Activated naive CD4-positive, alpha-beta T cell treated with anti-CD3 and anti-CD28 coated beads for 36 hours (primary cell): ENCODE data around the gene C1QB. TPM values are rescaled to one million over a fixed set of nuclear protein-coding genes. Genes with fewer than 3 reads are reported as not detected.

Experiments used
- CTCF ChIA-PET: fragments of 350-600 bp; sonication (Branson Sonifier 250); formaldehyde crosslinking; loops from one replicate; lab custom pipeline; 2021; ENCODE audit warnings: antibody characterized with exemption; lab: Charles Lee
- DNase-seq: peaks from one replicate; pipeline ENCODE4 v3.0.0-alpha.2; 2020
- H3K27ac Mint-ChIP-seq: one replicate; pipeline ENCODE4 v1.8.0; 2021; ENCODE audit warnings: mild to moderate bottlenecking, mixed read lengths
- H3K27me3 Mint-ChIP-seq: one replicate; pipeline ENCODE4 v1.8.0; 2021; ENCODE audit warnings: low read depth, mixed read lengths
- H3K36me3 Mint-ChIP-seq: one replicate; pipeline ENCODE4 v1.8.0; 2021; ENCODE audit warnings: low read depth, mixed read lengths
- H3K4me1 Mint-ChIP-seq: one replicate; pipeline ENCODE4 v1.8.0; 2021; ENCODE audit warnings: low read depth, mixed read lengths
- H3K4me3 Mint-ChIP-seq: one replicate; pipeline ENCODE4 v1.8.0; 2021; ENCODE audit warnings: mild to moderate bottlenecking, moderate library complexity, mixed read lengths
- H3K9me3 Mint-ChIP-seq: one replicate; pipeline ENCODE4 v1.8.0; 2021; ENCODE audit warnings: mixed read lengths
- intact Hi-C: fragments of 100-400 bp; cut with micrococcal nuclease; formaldehyde crosslinking; loops from one replicate; pipeline ENCODE4 v1.15.1; 2023
- total RNA-seq, 2 experiments: library from RNA; stranded (reverse); gene quantifications; one replicate each; pipeline ENCODE4 v1.2.3, GENCODE V29; 2021

Gene C1QB
- total RNA-seq, 2 experiments from 2014 or later: not detected

DNA sequence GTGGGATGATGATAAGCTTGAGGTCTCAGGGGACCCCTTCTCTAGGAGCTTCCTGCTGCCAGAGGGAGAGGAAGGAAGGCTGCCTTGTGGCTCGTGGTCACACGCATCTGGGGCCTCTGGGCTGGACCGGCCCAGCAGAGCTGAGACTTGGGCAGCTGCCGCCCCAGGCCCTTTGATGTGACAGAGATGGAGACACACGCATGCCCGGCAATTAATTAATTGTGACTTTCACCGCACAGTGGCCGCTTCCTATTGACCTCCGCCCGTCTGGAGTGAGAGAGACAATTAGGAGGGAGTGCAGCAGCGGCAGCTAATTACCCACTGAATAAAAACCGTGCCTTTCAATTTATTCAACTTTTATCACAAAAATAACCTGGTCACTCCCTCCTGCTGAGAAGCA, 33.2 kb upstream of the C1QB start:
- no peak for DNase-seq
- Mint-ChIP-seq H3K4me1 (no peaks in the 10 kb centered on the region), H3K4me3 (no peak overlapping the region), H3K27ac (no peak overlapping the region), H3K36me3 (no peaks in the 10 kb centered on the region), H3K9me3 (no peaks in the 10 kb centered on the region), H3K27me3 (peaks cover 32% of the 10 kb centered on the region)
- intact Hi-C loops: no loop called here
- CTCF ChIA-PET: no interaction called here

DNA sequence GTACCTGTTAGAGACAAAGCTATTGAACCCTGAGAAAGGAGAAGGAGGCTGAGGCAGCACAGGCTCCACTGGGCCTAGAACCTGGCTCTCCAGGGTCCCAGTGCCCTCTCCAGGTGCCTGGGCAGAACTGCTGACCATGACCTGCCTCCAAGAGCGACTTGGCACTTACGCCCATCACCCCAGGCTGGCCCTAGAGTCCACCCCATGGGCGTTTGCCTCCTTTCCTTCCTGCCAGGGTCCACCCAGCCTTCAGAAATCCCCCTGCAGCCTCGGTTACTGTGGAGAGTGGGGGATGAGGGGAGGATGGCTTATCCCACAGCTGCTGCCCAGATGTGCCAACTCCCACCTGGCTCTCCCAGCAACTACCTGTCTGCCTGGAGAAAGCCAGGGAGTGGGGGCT, 31.3 kb upstream of the C1QB start:
- H3K9me3 Mint-ChIP-seq: no peaks in the 10 kb centered on the region
- H3K27me3 Mint-ChIP-seq: peaks cover 32% of the 10 kb centered on the region
- no peaks in the 10 kb centered on the region for H3K36me3 Mint-ChIP-seq
- intact Hi-C loops: no loop called here
- H3K27ac Mint-ChIP-seq: no peak overlapping the region
- CTCF ChIA-PET: no interaction called here
- H3K4me1 Mint-ChIP-seq: no peaks in the 10 kb centered on the region
- no peak overlapping the region for H3K4me3 Mint-ChIP-seq
- no peak for DNase-seq

DNA sequence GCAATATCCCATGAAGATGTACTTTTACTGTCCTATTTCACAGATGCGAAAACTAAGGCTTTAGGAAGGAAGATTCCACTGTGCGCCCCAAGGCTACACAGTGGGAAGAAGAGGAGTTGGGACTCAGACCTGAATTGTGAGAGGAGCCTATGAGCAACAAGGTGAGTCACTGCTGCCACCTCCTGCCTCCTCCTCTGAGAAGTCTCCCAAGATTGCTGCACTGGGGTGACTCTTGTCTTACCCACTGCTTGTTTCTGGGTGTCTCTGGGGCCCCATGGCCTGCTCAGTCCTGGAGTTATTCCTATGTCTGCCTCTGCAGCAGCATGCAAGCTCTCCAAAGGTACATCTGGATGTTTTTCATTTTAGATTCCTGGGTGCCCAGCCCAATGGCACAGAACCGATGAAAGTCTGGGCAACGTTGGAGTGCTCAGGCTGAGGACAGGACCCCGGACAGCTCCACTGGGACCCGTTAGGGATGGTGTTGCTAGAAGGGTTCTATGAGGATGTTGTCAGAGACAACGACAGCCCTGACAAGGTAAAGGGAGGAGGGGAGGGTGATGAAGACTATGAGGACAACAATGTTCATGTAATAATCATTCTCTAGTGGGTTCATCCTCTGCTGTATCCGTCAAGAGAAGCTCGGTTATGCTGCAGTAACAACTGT, 27.6 kb upstream of the C1QB start:
- no peaks in the 10 kb centered on the region for H3K4me1 Mint-ChIP-seq
- H3K27me3 Mint-ChIP-seq: peaks cover 31% of the 10 kb centered on the region
- H3K27ac Mint-ChIP-seq: no peak overlapping the region
- CTCF ChIA-PET: no interaction called here
- DNase-seq: peak; percentile 10
- intact Hi-C loops: no loop called here
- no peaks in the 10 kb centered on the region for H3K9me3 Mint-ChIP-seq
- H3K4me3 Mint-ChIP-seq: no peak overlapping the region
- H3K36me3 Mint-ChIP-seq: no peaks in the 10 kb centered on the region

- Mint-ChIP-seq H3K9me3 (no peaks in the 10 kb centered on the region), H3K36me3 (no peaks in the 10 kb centered on the region), H3K4me3 (no peak overlapping the region), H3K27me3 (peaks cover 32% of the 10 kb centered on the region), H3K4me1 (no peaks in the 10 kb centered on the region), H3K27ac (no peak overlapping the region)
- DNase-seq: no peak
- CTCF ChIA-PET: no interaction called here
- intact Hi-C loops: no loop called here
Measured at GRCh38 chr1:22626237-22627157, 26.5 kb upstream of the C1QB start.

GRCh38 chr1:22627331-22627730, 25.7 kb upstream of the C1QB start:
- no peak for DNase-seq
- Mint-ChIP-seq H3K4me1 (no peaks in the 10 kb centered on the region), H3K4me3 (no peak overlapping the region), H3K27me3 (peaks cover 36% of the 10 kb centered on the region), H3K27ac (no peak overlapping the region), H3K9me3 (no peaks in the 10 kb centered on the region), H3K36me3 (no peaks in the 10 kb centered on the region)
- intact Hi-C loops: no loop called here
- CTCF ChIA-PET: no interaction called here

DNA sequence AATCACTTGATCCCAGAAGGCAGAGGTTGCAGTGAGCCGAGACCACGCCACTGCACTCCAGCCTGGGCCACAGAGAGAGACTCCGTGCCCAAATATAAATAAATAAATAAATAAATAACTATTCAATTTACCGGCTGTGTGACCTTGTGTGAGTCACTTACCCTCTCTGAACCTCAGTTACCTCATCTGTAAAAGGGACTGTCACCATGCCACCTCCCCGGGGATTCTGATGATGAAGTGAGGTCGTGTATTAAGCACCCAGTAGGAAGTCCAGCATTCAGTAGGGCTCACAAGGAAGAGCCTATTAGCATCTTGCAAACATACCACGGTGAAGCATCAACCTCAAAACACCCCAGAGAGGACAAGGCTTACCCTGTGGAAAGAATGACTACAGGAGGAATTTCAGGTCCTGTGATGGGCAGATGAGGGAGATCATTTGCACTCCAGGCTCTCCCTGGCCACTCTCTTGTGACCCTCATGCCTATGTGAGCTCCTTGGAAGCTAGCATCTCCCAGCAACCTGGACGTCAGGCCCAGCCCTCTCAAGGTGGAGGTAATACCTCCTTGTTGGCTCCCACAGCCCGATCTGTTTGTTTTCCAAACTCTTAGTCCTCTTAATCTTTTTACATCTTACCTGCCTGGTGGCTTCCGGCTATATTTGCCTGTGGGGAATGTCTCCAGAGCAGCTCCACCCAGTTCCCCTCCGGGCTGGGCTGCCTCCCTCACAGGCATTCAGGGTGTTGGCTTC, 24.2 kb upstream of the C1QB start:
- intact Hi-C loops: no loop called here

DNA sequence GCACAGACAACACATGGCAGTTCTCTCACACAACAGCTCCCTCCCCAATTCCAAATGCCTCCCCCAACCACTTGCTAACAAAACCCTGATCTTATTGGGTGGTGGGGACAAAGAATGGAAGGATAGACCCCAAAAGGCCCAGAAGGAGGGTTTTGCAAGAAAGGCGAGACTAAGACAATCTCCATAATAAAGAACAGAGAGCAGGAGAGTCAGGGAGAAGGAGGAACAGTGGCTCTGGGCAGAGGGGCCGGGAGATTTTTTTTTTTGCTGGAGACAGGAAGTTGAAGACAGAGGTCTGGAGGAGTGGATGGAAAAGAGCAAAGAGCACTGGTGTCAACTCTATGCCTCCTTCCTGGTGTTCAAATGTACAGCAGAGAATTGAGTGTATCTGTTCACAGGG, 23.1 kb upstream of the C1QB start:
- Mint-ChIP-seq H3K27me3 (peaks cover 34% of the 10 kb centered on the region), H3K36me3 (no peaks in the 10 kb centered on the region), H3K4me1 (no peaks in the 10 kb centered on the region), H3K4me3 (no peak overlapping the region), H3K9me3 (no peaks in the 10 kb centered on the region), H3K27ac (no peak overlapping the region)
- CTCF ChIA-PET: no interaction called here
- no peak for DNase-seq
- intact Hi-C loops: no loop called here

More for the DNA sequence above, 24.2 kb upstream of the C1QB start:
- Mint-ChIP-seq H3K27me3 (peaks cover 39% of the 10 kb centered on the region), H3K4me3 (no peak overlapping the region), H3K27ac (no peak overlapping the region), H3K4me1 (no peaks in the 10 kb centered on the region), H3K9me3 (no peaks in the 10 kb centered on the region), H3K36me3 (no peaks in the 10 kb centered on the region)
- CTCF ChIA-PET: no interaction called here
- no peak for DNase-seq

- CTCF ChIA-PET: no interaction called here
- Mint-ChIP-seq H3K27ac (no peak overlapping the region), H3K4me1 (no peaks in the 10 kb centered on the region), H3K9me3 (no peaks in the 10 kb centered on the region), H3K4me3 (no peak overlapping the region), H3K36me3 (no peaks in the 10 kb centered on the region), H3K27me3 (peaks cover 29% of the 10 kb centered on the region)
- DNase-seq: no peak
- intact Hi-C loops: no loop called here
Measured at GRCh38 chr1:22633697-22634463, 19.2 kb upstream of the C1QB start.

DNA sequence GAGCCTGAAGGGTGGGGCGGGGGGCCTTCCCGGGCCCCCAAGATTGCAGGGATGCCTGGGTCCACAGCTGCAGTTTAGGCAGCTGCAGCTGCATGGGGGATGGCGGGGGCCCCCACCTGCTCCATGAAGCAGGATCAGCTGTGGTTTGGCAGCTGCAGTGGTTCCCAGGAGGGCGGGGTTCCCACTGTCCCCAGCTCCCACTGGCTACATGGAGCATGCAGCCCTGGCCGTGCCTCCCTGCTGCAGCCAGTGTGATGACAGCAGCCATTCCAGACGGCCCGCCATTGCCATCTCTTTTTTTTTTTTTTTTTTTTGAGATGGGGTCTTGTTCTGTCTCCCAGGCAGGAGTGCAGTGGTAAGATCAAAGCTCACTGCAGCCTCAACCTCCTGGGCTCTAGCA, 17.6 kb upstream of the C1QB start:
- Mint-ChIP-seq H3K4me3 (no peak overlapping the region), H3K27me3 (peaks cover 14% of the 10 kb centered on the region), H3K4me1 (no peaks in the 10 kb centered on the region), H3K27ac (no peak overlapping the region), H3K9me3 (no peaks in the 10 kb centered on the region), H3K36me3 (no peaks in the 10 kb centered on the region)
- intact Hi-C loops: no loop called here
- DNase-seq: no peak
- CTCF ChIA-PET: no interaction called here

GRCh38 chr1:22636353-22636752, 16.7 kb upstream of the C1QB start, which contains the start of gene C1QA:
Gene C1QA, plus strand, starts transcription at chr1:22636628. Its CDS starts 989 bp downstream, at chr1:22637617.
- Mint-ChIP-seq H3K27me3 (peaks cover 14% of the 10 kb centered on the region), H3K4me1 (no peaks in the 10 kb centered on the region), H3K9me3 (no peaks in the 10 kb centered on the region), H3K4me3 (no peak within 1 kb of the TSS), H3K36me3 (no peaks in the 10 kb centered on the region), H3K27ac (no peak within 1 kb of the TSS)
- intact Hi-C loops: no loop called here
- DNase-seq: no peak
- CTCF ChIA-PET: no interaction called here

GRCh38 chr1:22636927-22637326, 16.1 kb upstream of the C1QB start:
- Mint-ChIP-seq H3K36me3 (no peaks in the 10 kb centered on the region), H3K27me3 (peaks cover 11% of the 10 kb centered on the region), H3K4me3 (no peak overlapping the region), H3K27ac (no peak overlapping the region), H3K9me3 (no peaks in the 10 kb centered on the region), H3K4me1 (no peaks in the 10 kb centered on the region)
- intact Hi-C loops: no loop called here
- no peak for DNase-seq
- CTCF ChIA-PET: no interaction called here

- no peaks in the 10 kb centered on the region for H3K9me3 Mint-ChIP-seq
- no peak overlapping the region for H3K27ac Mint-ChIP-seq
- H3K4me1 Mint-ChIP-seq: no peaks in the 10 kb centered on the region
Measured at GRCh38 chr1:22637907-22638445, 15.1 kb upstream of the C1QB start.

More at GRCh38 chr1:22637907-22638445, 15.1 kb upstream of the C1QB start:
- H3K27me3 Mint-ChIP-seq: peaks cover 9% of the 10 kb centered on the region
- intact Hi-C loops: no loop called here
- H3K4me3 Mint-ChIP-seq: no peak overlapping the region
- no peaks in the 10 kb centered on the region for H3K36me3 Mint-ChIP-seq
- no peak for DNase-seq
- CTCF ChIA-PET: no interaction called here
